Ishikawa (cell line): Measurements from ENCODE around the gene HPS4.
A peak's percentile ranks its signal among the peaks of the same experiment; 100 is the strongest.

ENCODE experiments used
- CEBPB ChIP-seq: IDR thresholded peaks from 2 replicates; pipeline ENCODE4 v1.6.1; 2012
- CREB1 ChIP-seq: IDR thresholded peaks from 2 replicates; pipeline ENCODE4 v1.6.1; 2012; ENCODE audit warnings: low read depth
- EGR1 ChIP-seq: IDR thresholded peaks from 2 replicates; pipeline ENCODE4 v1.6.1; 2012
- EP300 ChIP-seq: IDR thresholded peaks from 2 replicates; pipeline ENCODE4 v1.6.1; 2012; ENCODE audit warnings: borderline replicate concordance
- FOXM1 ChIP-seq: IDR thresholded peaks from 2 replicates; pipeline ENCODE4 v1.6.1; 2012; ENCODE audit warnings: low read depth, borderline replicate concordance
- MAX ChIP-seq: IDR thresholded peaks from 2 replicates; pipeline ENCODE4 v1.6.1; 2012
- NFIC ChIP-seq: IDR thresholded peaks from 2 replicates; pipeline ENCODE4 v1.6.1; 2012
- RAD21 ChIP-seq: IDR thresholded peaks from 2 replicates; pipeline ENCODE4 v1.6.1; 2012; ENCODE audit warnings: low read depth
- REST ChIP-seq: IDR thresholded peaks from 2 replicates; pipeline ENCODE4 v1.6.1; 2012; ENCODE audit warnings: low read depth, mild to moderate bottlenecking
- TAF1 ChIP-seq: IDR thresholded peaks from 2 replicates; pipeline ENCODE4 v1.6.1; 2012; ENCODE audit warnings: low read depth, mild to moderate bottlenecking
- TCF12 ChIP-seq: IDR thresholded peaks from 2 replicates; pipeline ENCODE4 v1.6.1; 2012; ENCODE audit warnings: low read depth
- TEAD4 ChIP-seq: IDR thresholded peaks from 2 replicates; pipeline ENCODE4 v1.6.1; 2012
- USF1 ChIP-seq: IDR thresholded peaks from 2 replicates; pipeline ENCODE4 v1.6.1; 2012
- YY1 ChIP-seq: IDR thresholded peaks from 2 replicates; pipeline ENCODE4 v1.6.1; 2012; ENCODE audit warnings: low read depth
- ZBTB7A ChIP-seq: IDR thresholded peaks from 2 replicates; pipeline ENCODE4 v1.6.1; 2012; ENCODE audit warnings: low read depth

The HPS4 gene

GRCh38 chr22:26409719-26410335 is 73.8 kb downstream of the HPS4 start:
- TF ChIP-seq EP300 (no peak), REST (no peak), NFIC (no peak), CEBPB (no peak), TCF12 (no peak), EGR1 (no peak)

GRCh38 chr22:26406118-26406517 is 77.5 kb downstream of the HPS4 start:
- TF ChIP-seq MAX = 0 out of 2 replicates have a peak, but pooled peaks have one; percentile 33
- TF ChIP-seq RAD21 = no peak
- no peak for TF ChIP-seq TEAD4
- TF ChIP-seq TAF1 = no peak
- no peak for TF ChIP-seq YY1
- TF ChIP-seq CEBPB = no peak
- no peak for TF ChIP-seq CREB1
- TF ChIP-seq USF1 = peak; percentile 83

- no peak for TF ChIP-seq USF1
- no peak for TF ChIP-seq NFIC
- no peak for TF ChIP-seq FOXM1
- TF ChIP-seq EP300 = no peak
- TF ChIP-seq TAF1 = no peak
- no peak for TF ChIP-seq EGR1
- TF ChIP-seq REST = no peak
- TF ChIP-seq CEBPB = no peak
- TF ChIP-seq TEAD4 = no peak
- no peak for TF ChIP-seq ZBTB7A
- no peak for TF ChIP-seq RAD21
- no peak for TF ChIP-seq YY1
- no peak for TF ChIP-seq MAX
- no peak for TF ChIP-seq TCF12
- TF ChIP-seq CREB1 = no peak
Measured at GRCh38 chr22:26404851-26405421, 78.6 kb downstream of the HPS4 start.

- TF ChIP-seq ZBTB7A (no peak), USF1 (peak; percentile 60), CEBPB (no peak)
Measured at GRCh38 chr22:26401726-26402125, 81.9 kb downstream of the HPS4 start.
